ENCODE data around the gene CYB561D2.

Gene CYB561D2

GRCh38 chr3:50341996-50342650 is 8.5 kb upstream of the CYB561D2 start:
- DNase-seq (ENCODE audit: low read depth in 2 of 2): no peak

GRCh38 chr3:50342813-50343633 is 7.6 kb upstream of the CYB561D2 start:
- DNase-seq (ENCODE audit: low read depth in 2 of 2): no peak

GRCh38 chr3:50345008-50345407 is 5.7 kb upstream of the CYB561D2 start:
- no peak for DNase-seq (ENCODE audit: low read depth in 2 of 2)

- no peak for DNase-seq (ENCODE audit: low read depth in 2 of 2)
Observed at GRCh38 chr3:50345586-50346234, 5.0 kb upstream of the CYB561D2 start, which contains the start of gene ZMYND10. ZMYND10 (minus strand) TSS chr3:50345732; CDS start chr3:50345579, 153 bp downstream.

- DNase-seq (ENCODE audit: low read depth in 2 of 2): no peak
Observed at GRCh38 chr3:50347187-50347813, 3.4 kb upstream of the CYB561D2 start.

- DNase-seq (ENCODE audit: low read depth in 2 of 2): no peak
Observed at GRCh38 chr3:50350213-50350526, 492 bp upstream of the CYB561D2 start.

- no peak for DNase-seq (ENCODE audit: low read depth in 2 of 2)
Observed at GRCh38 chr3:50351323-50351697, 648 bp downstream of the CYB561D2 start.

GRCh38 chr3:50352781-50353180 is 2.1 kb downstream of the CYB561D2 start:
- no peak for DNase-seq (ENCODE audit: low read depth in 2 of 2)

- no peak for DNase-seq (ENCODE audit: low read depth in 2 of 2)
Observed at GRCh38 chr3:50353245-50354004, 2.8 kb downstream of the CYB561D2 start.

- DNase-seq (ENCODE audit: low read depth in 2 of 2): no peak
Observed at GRCh38 chr3:50354186-50354764, 3.6 kb downstream of the CYB561D2 start.

- DNase-seq (ENCODE audit: low read depth in 2 of 2): no peak
Observed at GRCh38 chr3:50354850-50355249, 4.2 kb downstream of the CYB561D2 start.

GRCh38 chr3:50355829-50356552 is 5.3 kb downstream of the CYB561D2 start:
- DNase-seq (ENCODE audit: low read depth in 2 of 2): no peak

GRCh38 chr3:50356553-50356952 is 5.9 kb downstream of the CYB561D2 start:
- no peak for DNase-seq (ENCODE audit: low read depth in 2 of 2)

GRCh38 chr3:50357481-50357880 is 6.8 kb downstream of the CYB561D2 start:
- no peak for DNase-seq (ENCODE audit: low read depth in 2 of 2)

GRCh38 chr3:50358355-50358910 is 7.8 kb downstream of the CYB561D2 start:
- DNase-seq (ENCODE audit: low read depth in 2 of 2): no peak

GRCh38 chr3:50358911-50359759 is 8.5 kb downstream of the CYB561D2 start, which contains the start of gene TMEM115:
TMEM115 (minus strand) TSS chr3:50359521; CDS start chr3:50359063, 458 bp downstream.
- peak; percentile 95 for DNase-seq (ENCODE audit: low read depth in 2 of 2)

GRCh38 chr3:50359760-50360110 is 9.1 kb downstream of the CYB561D2 start:
- DNase-seq (ENCODE audit: low read depth in 2 of 2): no peak

- DNase-seq (ENCODE audit: low read depth in 2 of 2): no peak
Observed at GRCh38 chr3:50364573-50365079, 14.0 kb downstream of the CYB561D2 start.
